DMS114 treated with DMSO at 0.1 percent for 48 hours (cell line): ENCODE results near the gene CAMK1D.
"Not testable (repeated sequence)": the region's sequence is repeated elsewhere in the genome, so short reads cannot be mapped to it uniquely, and the experiment has no call there.

Experiments
- DNase-seq: peaks from one replicate; lab custom pipeline; 2025; ENCODE audit not compliant: unreplicated experiment; lab: John Stamatoyannopoulos, UW

The CAMK1D gene

GRCh38 chr10:12423896-12424295 is 74.5 kb downstream of the CAMK1D start:
- DNase-seq, result no peak

- no peak for DNase-seq
Measured at GRCh38 chr10:12427276-12427675, 77.9 kb downstream of the CAMK1D start.

GRCh38 chr10:12428447-12429135 is 79.2 kb downstream of the CAMK1D start:
- no peak for DNase-seq

- DNase-seq, result no peak
Measured at GRCh38 chr10:12430406-12430982, 81.1 kb downstream of the CAMK1D start.

GRCh38 chr10:12431151-12432101 is 82.1 kb downstream of the CAMK1D start:
- no peak for DNase-seq

- no peak for DNase-seq
Measured at GRCh38 chr10:12432402-12433189, 83.2 kb downstream of the CAMK1D start.

- DNase-seq, result no peak
Measured at GRCh38 chr10:12434277-12434676, 84.9 kb downstream of the CAMK1D start.

- not testable (repeated sequence) for DNase-seq
Measured at GRCh38 chr10:12434677-12435076, 85.3 kb downstream of the CAMK1D start.

- DNase-seq, result no peak
Measured at GRCh38 chr10:12435348-12435747, 86.0 kb downstream of the CAMK1D start.

- no peak for DNase-seq
Measured at GRCh38 chr10:12438919-12439692, 89.8 kb downstream of the CAMK1D start.

- DNase-seq, result not testable (repeated sequence)
Measured at GRCh38 chr10:12439767-12440166, 90.4 kb downstream of the CAMK1D start.

- no peak for DNase-seq
Measured at GRCh38 chr10:12443026-12443425, 93.7 kb downstream of the CAMK1D start.

GRCh38 chr10:12444981-12445700 is 95.8 kb downstream of the CAMK1D start:
- no peak for DNase-seq

GRCh38 chr10:12445701-12446334 is 96.5 kb downstream of the CAMK1D start:
- DNase-seq, result no peak

GRCh38 chr10:12448340-12448728 is 99.0 kb downstream of the CAMK1D start:
- no peak for DNase-seq

- no peak for DNase-seq
Measured at GRCh38 chr10:12448729-12449391, 99.5 kb downstream of the CAMK1D start.

GRCh38 chr10:12455318-12455717 is 106.0 kb downstream of the CAMK1D start:
- DNase-seq, result no peak

- no peak for DNase-seq
Measured at GRCh38 chr10:12455766-12456165, 106.4 kb downstream of the CAMK1D start.

- no peak for DNase-seq
Measured at GRCh38 chr10:12459340-12459739, 110.0 kb downstream of the CAMK1D start.
